NCI-H128 (cell line): ENCODE results near the gene IMPG2.
"Not testable (repeated sequence)": the region's sequence is repeated elsewhere in the genome, so short reads cannot be mapped to it uniquely, and the experiment has no call there.

Experiments
- DNase-seq: peaks from one replicate; lab custom pipeline; 2025; ENCODE audit not compliant: unreplicated experiment; lab: John Stamatoyannopoulos, UW

Gene IMPG2

DNA sequence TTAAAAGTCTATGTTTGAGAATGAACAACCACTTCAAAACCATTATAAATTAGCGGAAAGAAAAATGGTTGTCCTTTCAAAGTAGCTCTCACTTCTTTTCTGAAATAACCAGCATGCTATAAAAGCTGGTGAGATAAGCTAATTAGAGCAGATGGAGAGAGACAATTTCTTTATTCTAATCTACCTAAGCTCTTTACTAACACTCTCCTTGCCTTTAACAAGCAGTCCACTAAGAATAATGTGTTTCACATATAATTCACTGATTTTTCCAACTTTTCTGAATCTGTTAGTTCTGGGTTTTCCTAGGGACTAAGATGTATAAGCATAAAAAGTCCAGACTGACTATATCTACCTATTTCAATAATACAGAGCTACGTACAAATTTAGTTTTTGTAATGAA lies at the start of gene IMPG2:
TSS of gene IMPG2 (minus strand) at position 101 of the 400 bp plus-strand sequence. CDS start 203 bp downstream, outside the sequence.
- no peak for DNase-seq

DNA sequence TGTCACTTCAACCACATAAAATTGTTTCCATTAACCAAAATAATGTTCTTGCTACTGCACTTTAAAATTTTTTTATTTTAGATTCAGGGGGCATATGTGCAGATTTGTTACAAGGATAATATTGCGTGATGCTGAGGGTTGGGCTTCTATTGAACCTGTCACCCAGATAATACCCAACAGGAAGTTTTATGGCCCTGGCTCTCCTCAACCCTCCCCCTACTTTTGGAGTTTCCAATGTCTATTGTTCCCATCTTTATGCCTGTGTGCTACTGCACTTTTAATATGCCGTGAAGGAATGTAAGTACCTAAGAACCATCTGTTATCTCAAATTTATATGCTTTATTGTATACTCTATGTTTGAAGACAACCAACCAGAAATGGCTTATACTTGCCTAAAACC lies 42.0 kb upstream of the IMPG2 start:
- DNase-seq = no peak

DNA sequence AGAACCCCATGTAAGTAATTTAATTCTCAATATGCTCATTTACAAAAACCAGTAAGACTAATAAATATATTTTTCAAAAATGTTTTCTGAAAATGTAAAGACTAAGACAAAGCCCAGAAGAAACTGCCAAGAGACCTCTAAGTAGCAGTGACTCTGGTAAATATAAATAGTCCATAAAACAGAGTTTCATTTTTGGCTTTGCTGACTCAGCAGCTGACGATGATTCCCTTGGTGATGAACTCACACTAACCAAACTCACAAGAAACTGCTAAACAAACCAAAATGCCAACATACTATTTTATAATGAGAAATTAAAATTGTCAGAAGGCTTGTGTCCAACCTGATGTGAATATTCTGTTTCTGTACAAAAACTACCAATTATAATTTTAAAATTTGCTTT lies 31.5 kb upstream of the IMPG2 start:
- DNase-seq = no peak

GRCh38 chr3:101340591-101340990 lies 20.2 kb upstream of the IMPG2 start:
- no peak for DNase-seq

- DNase-seq = no peak
These were observed 13.5 kb upstream of the IMPG2 start for GRCh38 chr3:101333883-101334282.

DNA sequence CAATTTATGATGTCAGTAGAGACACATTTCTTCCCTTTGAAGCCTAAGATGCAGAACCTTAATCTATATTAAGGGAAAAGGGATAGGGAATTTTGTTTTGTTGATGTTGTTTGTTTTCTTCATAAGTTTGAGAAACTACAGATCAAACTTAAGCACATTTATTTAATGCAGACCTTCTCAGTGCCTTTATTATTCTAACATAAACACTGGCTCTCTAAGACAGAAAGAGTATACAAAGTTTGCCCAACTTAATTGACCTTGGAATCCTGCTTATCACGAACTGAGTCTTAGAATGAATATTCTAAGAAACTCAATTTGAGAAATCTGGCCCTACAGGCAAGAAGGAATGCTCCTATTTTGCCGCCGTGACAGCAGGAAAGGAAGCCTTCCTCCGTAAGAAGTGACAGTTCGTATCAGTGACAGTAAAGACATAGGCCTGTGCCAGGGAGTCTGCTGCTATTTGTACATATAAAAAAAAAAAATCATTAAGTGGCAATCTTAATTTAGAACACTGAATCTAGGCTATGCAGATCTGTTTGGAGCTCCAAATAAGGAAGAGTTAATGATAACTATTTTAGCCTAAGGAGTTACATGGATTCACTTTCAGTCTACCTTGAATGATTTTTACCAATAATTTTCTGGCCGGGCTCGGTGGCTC lies 8.8 kb upstream of the IMPG2 start:
- no peak for DNase-seq

DNA sequence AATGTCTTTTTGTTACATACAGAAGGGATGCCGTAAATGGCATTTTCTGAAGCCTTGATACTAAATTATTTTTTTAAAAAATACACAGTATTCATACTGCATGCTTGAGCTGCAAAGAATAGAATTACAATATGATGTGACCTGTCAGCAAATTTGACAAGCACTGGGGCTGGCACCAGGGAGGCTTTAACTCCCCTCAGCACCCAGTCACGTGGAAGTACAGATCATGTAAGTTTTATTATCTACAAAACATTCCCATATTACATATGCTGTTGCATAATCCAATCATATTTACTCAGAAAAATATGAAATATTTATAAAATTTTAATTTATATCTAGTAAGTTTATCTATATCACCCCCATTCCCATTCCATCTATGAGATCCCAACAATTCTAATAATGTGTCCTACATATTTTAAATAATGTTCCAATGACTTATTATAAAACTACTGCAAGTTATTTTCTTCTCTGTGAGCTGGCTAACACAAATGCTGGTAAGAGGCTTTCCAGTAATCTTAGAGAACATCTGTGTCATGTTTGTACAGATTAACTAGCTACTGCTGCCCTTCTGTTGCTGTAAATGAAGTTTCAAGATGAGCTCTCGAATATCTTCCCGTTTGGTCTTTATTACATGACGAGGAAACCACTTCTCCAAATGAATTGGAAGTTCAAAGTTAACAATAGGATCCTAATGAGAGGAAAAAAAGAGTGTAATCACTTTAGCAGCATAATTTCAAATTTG lies 5.2 kb upstream of the IMPG2 start:
- DNase-seq = no peak

- no peak for DNase-seq
These were observed 844 bp downstream of the IMPG2 start for GRCh38 chr3:101319531-101319930.

- no peak for DNase-seq
These were observed 7.8 kb downstream of the IMPG2 start for GRCh38 chr3:101312545-101312944.

- no peak for DNase-seq
These were observed 8.7 kb downstream of the IMPG2 start for GRCh38 chr3:101311676-101312075.

DNA sequence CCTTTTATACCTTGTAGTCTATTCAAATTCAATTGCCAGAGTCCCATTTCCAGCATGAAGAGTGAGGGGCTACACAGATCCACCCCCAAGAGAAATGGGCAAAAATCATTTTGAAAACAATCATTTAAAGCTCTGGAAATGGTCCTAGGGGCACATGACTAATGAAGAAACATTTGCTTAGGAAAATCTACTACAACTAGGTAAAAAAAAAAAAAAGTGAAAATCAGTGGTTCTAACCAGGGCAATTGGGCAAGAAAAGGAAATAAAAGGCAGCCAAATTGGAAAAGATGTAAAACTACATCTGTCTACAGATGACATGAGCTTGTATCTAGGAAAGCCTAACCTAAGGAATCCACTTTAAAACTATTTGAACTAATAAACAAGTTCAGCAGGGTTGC lies 9.4 kb downstream of the IMPG2 start:
- no peak for DNase-seq

DNA sequence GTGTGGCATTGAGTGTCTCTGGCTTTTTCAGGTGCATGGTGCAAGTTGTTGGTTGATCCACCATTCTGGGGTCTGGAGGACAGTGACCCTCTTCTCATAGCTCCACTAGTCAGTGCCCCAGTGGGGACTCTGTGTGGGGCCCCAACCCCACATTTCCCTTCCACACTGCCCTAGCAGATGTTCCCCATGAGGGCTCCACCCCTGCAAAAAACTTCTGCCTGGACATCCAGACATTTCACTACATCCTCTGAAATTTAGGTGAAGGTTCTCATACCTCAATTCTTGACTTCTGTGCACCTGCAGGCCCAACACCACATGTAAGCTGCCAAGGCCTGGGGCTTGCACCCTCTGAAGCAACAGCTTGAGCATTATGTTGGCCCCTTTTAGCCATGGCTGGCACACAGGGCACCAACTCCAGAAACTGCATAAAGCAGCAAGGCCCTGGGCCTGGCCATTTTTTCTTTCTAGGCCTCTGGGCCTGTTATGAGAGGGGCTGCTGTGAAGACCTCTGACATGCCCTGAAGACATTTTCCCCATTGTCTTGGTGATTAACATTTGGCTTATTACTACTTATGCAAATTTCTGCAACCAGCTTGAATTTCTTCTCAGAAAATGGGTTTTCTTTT lies 12.1 kb downstream of the IMPG2 start:
- not testable (repeated sequence) for DNase-seq

GRCh38 chr3:101303836-101304235 lies 16.5 kb downstream of the IMPG2 start:
- no peak for DNase-seq

- DNase-seq = no peak
These were observed 17.2 kb downstream of the IMPG2 start for GRCh38 chr3:101303089-101303731.

DNA sequence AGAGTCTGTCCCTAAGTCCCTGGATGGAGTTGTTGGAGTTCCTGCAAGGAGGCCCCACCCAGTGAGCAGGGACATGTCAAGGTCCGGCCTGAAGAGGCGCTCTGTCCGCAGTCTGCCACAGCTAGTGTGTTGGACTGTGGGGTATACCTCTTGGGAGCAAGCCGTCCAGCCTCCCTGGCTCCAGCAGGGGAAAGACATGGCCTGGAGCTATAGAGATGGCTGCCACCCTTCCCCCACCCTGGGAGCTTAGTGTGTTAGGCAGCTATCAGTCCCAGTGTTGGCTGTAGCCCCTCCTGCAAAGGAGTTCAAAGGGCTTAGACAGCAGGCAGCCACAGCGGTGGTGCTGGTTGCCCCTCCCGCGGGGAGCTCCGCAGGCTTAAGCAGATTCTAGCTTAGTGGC lies 20.3 kb downstream of the IMPG2 start:
- DNase-seq = no peak

- DNase-seq = no peak
These were observed 28.3 kb downstream of the IMPG2 start for GRCh38 chr3:101292027-101292426.

- no peak for DNase-seq
These were observed 32.1 kb downstream of the IMPG2 start for GRCh38 chr3:101288294-101288693.

DNA sequence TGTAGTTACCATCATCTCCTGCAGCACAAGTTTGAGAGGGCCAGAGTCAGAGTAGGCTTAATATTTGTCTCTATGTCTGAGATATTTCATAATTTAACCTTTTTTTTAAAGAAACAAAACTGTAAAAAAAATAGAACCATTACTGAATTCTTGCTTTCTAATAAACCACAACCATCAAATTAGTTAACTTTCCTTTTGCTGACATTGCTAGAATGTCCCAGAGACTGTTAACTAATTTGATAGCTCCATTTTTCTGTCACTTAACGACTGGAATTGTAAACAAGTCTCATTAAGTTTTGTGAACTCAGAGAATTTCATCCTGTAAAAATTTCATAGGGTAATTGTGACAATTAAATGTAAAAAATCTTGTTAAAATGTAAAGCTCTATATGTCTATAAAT lies 35.6 kb downstream of the IMPG2 start:
- no peak for DNase-seq

DNA sequence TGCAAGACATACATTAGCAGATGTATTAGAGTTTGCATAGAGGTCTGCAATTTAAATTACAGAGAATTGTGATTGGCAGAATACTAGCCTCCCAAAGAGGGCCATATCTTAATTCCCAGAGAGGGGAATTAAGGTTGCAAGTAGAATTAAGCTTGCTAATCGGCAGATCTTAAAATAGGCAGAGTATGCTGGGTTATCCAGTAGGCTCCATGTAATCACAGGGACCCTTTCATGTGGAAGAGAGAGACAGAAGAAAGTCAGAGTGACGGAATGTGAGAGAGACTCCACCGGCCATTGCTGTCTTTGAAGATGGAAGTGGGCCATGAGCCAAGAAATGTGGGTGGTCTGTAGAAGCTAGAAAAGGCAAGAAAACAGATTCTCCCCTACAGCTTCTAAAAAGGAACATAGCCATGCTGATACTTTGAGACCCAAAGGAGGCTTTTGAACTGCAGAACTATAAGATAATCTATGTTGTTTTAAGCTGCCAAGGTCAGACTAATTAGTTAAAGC lies 38.8 kb downstream of the IMPG2 start:
- DNase-seq = no peak

- no peak for DNase-seq
These were observed 40.5 kb downstream of the IMPG2 start for GRCh38 chr3:101279765-101280385.

DNA sequence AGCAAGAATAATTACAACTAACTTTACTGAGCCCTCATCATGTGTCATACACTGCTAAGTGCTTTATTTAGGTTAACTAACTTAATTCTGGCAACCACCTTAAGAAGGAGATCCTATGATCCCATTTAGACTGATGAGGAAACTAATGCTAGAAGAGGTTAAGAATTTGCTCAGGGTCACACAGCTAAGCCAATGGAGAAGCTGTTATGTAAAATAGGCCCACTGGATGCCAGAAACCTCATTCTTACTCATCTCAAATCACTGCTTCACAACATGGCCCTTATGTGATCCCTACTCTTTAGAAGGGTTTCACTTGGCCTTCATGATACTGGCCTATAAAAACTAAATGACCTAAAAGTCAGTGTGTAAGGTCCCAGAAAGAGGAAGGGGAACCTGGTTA lies 41.2 kb downstream of the IMPG2 start:
- no peak for DNase-seq
